ENCODE measurements around the gene MBOAT1. TPM values are rescaled to one million over a fixed set of nuclear protein-coding genes. Genes with fewer than 3 reads are reported as not detected.

The MBOAT1 gene
- total and polyA plus RNA-seq, 2 experiments from 2014 or later: 0.74 to 10.4 TPM

DNA sequence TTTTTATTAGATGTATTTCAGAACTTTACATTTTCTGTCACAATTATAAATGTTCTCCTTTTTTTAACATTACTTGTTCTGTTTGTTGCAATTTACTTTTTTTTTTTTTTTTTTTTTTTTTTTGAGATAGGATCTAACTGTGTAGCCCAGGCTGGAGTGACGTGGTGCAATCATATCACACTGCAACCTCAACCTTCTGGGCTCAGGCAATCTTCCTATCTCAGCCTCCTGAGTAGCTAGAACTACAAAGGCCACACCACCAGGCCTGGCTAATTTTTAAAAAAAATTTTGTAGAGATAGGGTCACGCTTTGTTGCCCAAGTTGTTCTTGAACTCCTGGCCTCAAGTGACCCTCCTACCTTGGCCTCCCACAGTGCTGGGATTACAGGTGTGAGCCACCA lies 15.1 kb upstream of the MBOAT1 start:
- 92% methylated on average over 2 of the region's 2 CpGs for WGBS (ENCODE audit: low lambda C conversion rate, missing lambda C conversion rate)

DNA sequence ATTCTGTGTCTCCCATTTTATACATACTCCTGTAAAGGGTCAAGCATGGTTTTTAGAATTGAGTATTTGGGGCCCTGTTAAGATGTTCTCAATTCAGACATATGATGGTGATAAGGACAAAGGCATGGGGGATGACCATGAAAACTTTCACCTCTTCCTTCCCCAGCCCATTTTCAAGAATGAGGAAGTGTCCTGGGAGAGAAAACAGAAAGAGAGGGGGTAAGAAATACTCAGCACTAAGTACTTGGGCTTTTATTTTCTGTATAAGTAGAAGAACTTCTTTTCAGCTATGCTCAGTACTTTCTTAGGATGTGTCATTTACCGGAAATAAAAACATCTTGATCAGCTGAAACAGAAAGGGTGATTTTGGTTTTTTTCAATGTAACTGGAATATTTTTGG lies 10.9 kb upstream of the MBOAT1 start:
- Histone ChIP-seq H3K79me2 (no peaks in the 10 kb centered on the region), H4K20me1 (ENCODE audit: insufficient read depth, poor library complexity, severe bottlenecking) (no peaks in the 10 kb centered on the region), H3K9me3 (ENCODE audit: low read depth) (no peaks in the 10 kb centered on the region), H3K4me1 (ENCODE audit: insufficient read depth) (no peaks in the 10 kb centered on the region), H3K36me3 (replicated peaks; ENCODE audit: insufficient read depth, low read depth) (no peaks in the 10 kb centered on the region), H3K4me2 (no peak overlapping the region), H3K9me2 (replicated peaks; ENCODE audit: insufficient read depth) (no peaks in the 10 kb centered on the region), H3K4me3 (no peak overlapping the region), H3K27me3 (no peaks in the 10 kb centered on the region), H3K27ac (no peak overlapping the region), H2AFZ (no peak overlapping the region)
- DNase-seq (ENCODE audit: low spot score): no peak
- WGBS (ENCODE audit: low lambda C conversion rate, missing lambda C conversion rate): 100% methylated on average over 1 of the region's 1 CpG
- TF ChIP-seq EZH2phosphoT487 (IDR thresholded peaks at IDR 0.05; ENCODE audit: low read depth, severe bottlenecking, unreplicated experiment) (no peak), EZH2 (IDR thresholded peaks at IDR 0.05; ENCODE audit: borderline replicate concordance) (no peak)
- TF ChIP-seq, protein P1, sequence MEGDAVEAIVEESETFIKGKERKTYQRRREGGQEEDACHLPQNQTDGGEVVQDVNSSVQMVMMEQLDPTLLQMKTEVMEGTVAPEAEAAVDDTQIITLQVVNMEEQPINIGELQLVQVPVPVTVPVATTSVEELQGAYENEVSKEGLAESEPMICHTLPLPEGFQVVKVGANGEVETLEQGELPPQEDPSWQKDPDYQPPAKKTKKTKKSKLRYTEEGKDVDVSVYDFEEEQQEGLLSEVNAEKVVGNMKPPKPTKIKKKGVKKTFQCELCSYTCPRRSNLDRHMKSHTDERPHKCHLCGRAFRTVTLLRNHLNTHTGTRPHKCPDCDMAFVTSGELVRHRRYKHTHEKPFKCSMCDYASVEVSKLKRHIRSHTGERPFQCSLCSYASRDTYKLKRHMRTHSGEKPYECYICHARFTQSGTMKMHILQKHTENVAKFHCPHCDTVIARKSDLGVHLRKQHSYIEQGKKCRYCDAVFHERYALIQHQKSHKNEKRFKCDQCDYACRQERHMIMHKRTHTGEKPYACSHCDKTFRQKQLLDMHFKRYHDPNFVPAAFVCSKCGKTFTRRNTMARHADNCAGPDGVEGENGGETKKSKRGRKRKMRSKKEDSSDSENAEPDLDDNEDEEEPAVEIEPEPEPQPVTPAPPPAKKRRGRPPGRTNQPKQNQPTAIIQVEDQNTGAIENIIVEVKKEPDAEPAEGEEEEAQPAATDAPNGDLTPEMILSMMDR (IDR thresholded peaks at IDR 0.05; ENCODE audit: poor library complexity): no peak

More for the DNA sequence above, 15.1 kb upstream of the MBOAT1 start:
- Histone ChIP-seq H3K27ac (no peak overlapping the region), H3K9me3 (ENCODE audit: low read depth) (no peaks in the 10 kb centered on the region), H2AFZ (no peak overlapping the region), H3K27me3 (no peaks in the 10 kb centered on the region), H3K4me1 (ENCODE audit: insufficient read depth) (no peaks in the 10 kb centered on the region), H3K9me2 (replicated peaks; ENCODE audit: insufficient read depth) (no peaks in the 10 kb centered on the region), H3K79me2 (no peaks in the 10 kb centered on the region), H3K36me3 (replicated peaks; ENCODE audit: insufficient read depth, low read depth) (no peaks in the 10 kb centered on the region), H4K20me1 (ENCODE audit: insufficient read depth, poor library complexity, severe bottlenecking) (no peaks in the 10 kb centered on the region), H3K4me2 (no peak overlapping the region), H3K4me3 (no peak overlapping the region)
- no peak for TF ChIP-seq EZH2phosphoT487 (IDR thresholded peaks at IDR 0.05; ENCODE audit: low read depth, severe bottlenecking, unreplicated experiment)
- TF ChIP-seq, protein P1 (IDR thresholded peaks at IDR 0.05; ENCODE audit: poor library complexity): no peak
- no peak for TF ChIP-seq EZH2 (IDR thresholded peaks at IDR 0.05; ENCODE audit: borderline replicate concordance)
- DNase-seq (ENCODE audit: low spot score): no peak

DNA sequence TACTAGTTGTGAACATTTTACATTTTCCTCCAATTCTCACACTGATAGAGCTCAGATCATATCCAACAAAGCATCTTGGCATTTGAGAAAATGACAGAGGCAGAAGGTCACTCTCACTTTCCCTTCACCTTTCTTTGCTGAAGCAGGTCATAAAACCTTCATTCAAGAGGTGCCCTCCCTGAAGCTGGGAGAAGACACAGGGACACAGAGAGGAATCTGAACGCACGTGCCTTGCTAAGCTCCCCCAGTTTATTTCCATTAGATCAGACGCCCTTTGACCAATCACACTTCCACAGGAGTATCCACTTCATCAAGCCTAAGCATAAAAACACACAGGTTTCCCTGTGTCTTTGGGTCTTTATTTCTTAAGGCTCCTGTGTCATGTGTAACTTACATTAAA lies 9.2 kb upstream of the MBOAT1 start:
- H3K9me2 ChIP-seq (replicated peaks; ENCODE audit: insufficient read depth): no peaks in the 10 kb centered on the region
- no peaks in the 10 kb centered on the region for H4K20me1 ChIP-seq (ENCODE audit: insufficient read depth, poor library complexity, severe bottlenecking)
- no peak overlapping the region for H3K4me2 ChIP-seq
- H3K36me3 ChIP-seq (replicated peaks; ENCODE audit: insufficient read depth, low read depth): no peaks in the 10 kb centered on the region
- no peaks in the 10 kb centered on the region for H3K9me3 ChIP-seq (ENCODE audit: low read depth)
- no peak overlapping the region for H3K4me3 ChIP-seq
- no peak overlapping the region for H2AFZ ChIP-seq
- H3K27ac ChIP-seq: no peak overlapping the region
- no peaks in the 10 kb centered on the region for H3K79me2 ChIP-seq
- WGBS (ENCODE audit: low lambda C conversion rate, missing lambda C conversion rate): 39% methylated on average over 3 of the region's 3 CpGs
- H3K27me3 ChIP-seq: no peaks in the 10 kb centered on the region
- TF ChIP-seq EZH2 (IDR thresholded peaks at IDR 0.05; ENCODE audit: borderline replicate concordance) (no peak), EZH2phosphoT487 (IDR thresholded peaks at IDR 0.05; ENCODE audit: low read depth, severe bottlenecking, unreplicated experiment) (no peak)
- TF ChIP-seq, protein P1 (IDR thresholded peaks at IDR 0.05; ENCODE audit: poor library complexity): no peak
- DNase-seq (ENCODE audit: low spot score): no peak
- H3K4me1 ChIP-seq (ENCODE audit: insufficient read depth): no peaks in the 10 kb centered on the region

DNA sequence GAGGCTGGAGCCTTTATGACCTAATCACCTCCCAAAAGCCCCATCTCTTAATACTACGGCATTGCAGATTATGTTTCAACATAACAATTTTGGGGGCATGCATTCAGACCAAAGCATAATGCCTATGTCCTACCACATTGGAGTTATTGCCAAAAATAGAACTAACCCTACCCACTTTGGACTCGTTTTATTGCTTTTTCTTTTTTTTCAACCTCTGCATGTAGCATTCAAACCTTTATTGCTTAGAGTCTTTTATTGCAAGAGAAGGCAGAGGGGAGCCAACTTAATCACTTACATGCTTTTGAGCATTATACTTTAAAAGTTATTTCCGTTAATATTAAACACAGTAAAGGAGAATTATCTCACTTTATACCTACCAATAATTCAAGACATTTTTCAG lies 8.1 kb upstream of the MBOAT1 start:
- no peaks in the 10 kb centered on the region for H3K9me3 ChIP-seq (ENCODE audit: low read depth)
- H3K4me1 ChIP-seq (ENCODE audit: insufficient read depth): no peaks in the 10 kb centered on the region
- H4K20me1 ChIP-seq (ENCODE audit: insufficient read depth, poor library complexity, severe bottlenecking): no peaks in the 10 kb centered on the region
- H3K27ac ChIP-seq: no peak overlapping the region
- no peaks in the 10 kb centered on the region for H3K27me3 ChIP-seq
- TF ChIP-seq, protein P1 (IDR thresholded peaks at IDR 0.05; ENCODE audit: poor library complexity): no peak
- TF ChIP-seq EZH2 (IDR thresholded peaks at IDR 0.05; ENCODE audit: borderline replicate concordance): no peak
- TF ChIP-seq EZH2phosphoT487 (IDR thresholded peaks at IDR 0.05; ENCODE audit: low read depth, severe bottlenecking, unreplicated experiment): no peak
- H3K36me3 ChIP-seq (replicated peaks; ENCODE audit: insufficient read depth, low read depth): no peaks in the 10 kb centered on the region
- no peak overlapping the region for H2AFZ ChIP-seq
- H3K4me3 ChIP-seq: no peak overlapping the region
- DNase-seq (ENCODE audit: low spot score): no peak
- no peak overlapping the region for H3K4me2 ChIP-seq
- WGBS (ENCODE audit: low lambda C conversion rate, missing lambda C conversion rate): 65% methylated on average over 3 of the region's 3 CpGs
- no peaks in the 10 kb centered on the region for H3K9me2 ChIP-seq (replicated peaks; ENCODE audit: insufficient read depth)
- no peaks in the 10 kb centered on the region for H3K79me2 ChIP-seq

Measured in hepatocyte (in vitro differentiated cells).